Parathyroid adenoma (tissue), 2 donors: Measurements from ENCODE around the gene PCDHGC5.

Experiments
- H2AFZ ChIP-seq: fragments of 300-600 bp; sonication (generic); one replicate; pipeline ENCODE4 v1.7.0; 2017; ENCODE audit warnings: antibody characterized with exemption, mild to moderate bottlenecking
- H3K27ac ChIP-seq: fragments of 300-600 bp; sonication (generic); one replicate; pipeline ENCODE4 v1.7.0; 2017
- H3K27me3 ChIP-seq: fragments of 300-600 bp; sonication (generic); one replicate; pipeline ENCODE4 v1.7.0; 2017; ENCODE audit warnings: low read length; ENCODE audit not compliant: control insufficient read depth, insufficient read depth
- H3K36me3 ChIP-seq: fragments of 300-600 bp; sonication (generic); one replicate; pipeline ENCODE4 v1.7.0; 2017; ENCODE audit warnings: low read length; ENCODE audit not compliant: control insufficient read depth, insufficient read depth
- H3K4me1 ChIP-seq: fragments of 300-600 bp; sonication (generic); one replicate; pipeline ENCODE4 v1.7.0; 2017; ENCODE audit warnings: control low read depth
- H3K4me2 ChIP-seq: fragments of 300-600 bp; sonication (generic); one replicate; pipeline ENCODE4 v1.7.0; 2017; ENCODE audit warnings: low read length
- H3K4me3 ChIP-seq: fragments of 300-600 bp; sonication (generic); one replicate; pipeline ENCODE4 v1.7.0; 2017; ENCODE audit warnings: low read depth, low read length
- H3K79me2 ChIP-seq: fragments of 300-600 bp; sonication (generic); one replicate; pipeline ENCODE4 v1.7.0; 2017; ENCODE audit warnings: control low read depth
- H3K9ac ChIP-seq: fragments of 300-600 bp; sonication (generic); one replicate; pipeline ENCODE4 v1.7.0; 2017; ENCODE audit warnings: mild to moderate bottlenecking
- H3K9me3 ChIP-seq: fragments of 300-600 bp; sonication (generic); one replicate; pipeline ENCODE4 v1.7.0; 2017; ENCODE audit warnings: low read length; ENCODE audit not compliant: control insufficient read depth
- TF ChIP-seq, protein P1 (sequence below): fragments of 300-600 bp; sonication (generic); IDR thresholded peaks from one replicate; pipeline ENCODE4 v1.7.0; 2017; ENCODE audit warnings: antibody characterized with exemption, mild to moderate bottlenecking
- donor health status: primary hyperparathyroidism.

PCDHGC5 gene

DNA sequence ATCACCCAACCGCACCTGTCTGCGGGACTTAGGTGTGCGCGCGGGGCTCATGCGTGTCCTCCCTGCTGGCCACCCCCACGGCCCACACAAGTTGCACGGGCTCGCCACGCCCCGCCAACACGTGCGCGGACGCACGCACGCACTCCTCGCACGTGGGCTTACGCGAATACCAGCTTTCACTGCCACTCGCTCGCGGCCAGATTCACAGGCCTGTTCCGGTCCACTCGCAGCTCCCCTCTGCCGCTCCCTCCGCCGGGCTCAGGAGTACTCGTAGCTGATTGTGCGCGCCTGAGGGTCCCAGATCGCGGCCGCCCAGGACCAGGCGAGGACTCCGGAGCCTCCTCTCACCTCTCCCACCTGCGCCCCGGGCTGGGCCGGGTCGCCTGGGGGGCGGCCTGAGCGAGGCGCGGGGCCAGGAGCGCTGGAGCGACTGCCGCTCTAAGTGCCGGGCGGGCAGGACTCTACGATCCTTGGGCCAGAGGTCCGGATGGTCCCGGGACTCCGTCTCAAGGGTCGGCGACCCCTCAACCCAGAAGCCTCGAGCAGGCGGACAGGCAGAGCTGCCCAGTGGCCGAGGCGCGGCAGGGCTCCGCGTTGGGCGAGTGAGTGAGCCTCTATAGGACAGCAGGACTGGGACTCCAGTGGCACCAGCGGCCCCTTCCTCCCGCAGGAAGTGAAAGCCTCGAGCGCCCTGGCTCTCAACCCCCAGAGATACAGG, 3.4 kb downstream of the PCDHGC5 start:
- peaks cover 3% of the 10 kb centered on the region for H3K4me1 ChIP-seq
- no peaks in the 10 kb centered on the region for H3K36me3 ChIP-seq
- no peak overlapping the region for H3K27ac ChIP-seq
- H3K79me2 ChIP-seq = peaks cover 65% of the 10 kb centered on the region
- H2AFZ ChIP-seq = no peak overlapping the region
- no peak overlapping the region for H3K9ac ChIP-seq
- H3K27me3 ChIP-seq = no peaks in the 10 kb centered on the region
- H3K9me3 ChIP-seq = no peaks in the 10 kb centered on the region
- TF ChIP-seq, protein P1, sequence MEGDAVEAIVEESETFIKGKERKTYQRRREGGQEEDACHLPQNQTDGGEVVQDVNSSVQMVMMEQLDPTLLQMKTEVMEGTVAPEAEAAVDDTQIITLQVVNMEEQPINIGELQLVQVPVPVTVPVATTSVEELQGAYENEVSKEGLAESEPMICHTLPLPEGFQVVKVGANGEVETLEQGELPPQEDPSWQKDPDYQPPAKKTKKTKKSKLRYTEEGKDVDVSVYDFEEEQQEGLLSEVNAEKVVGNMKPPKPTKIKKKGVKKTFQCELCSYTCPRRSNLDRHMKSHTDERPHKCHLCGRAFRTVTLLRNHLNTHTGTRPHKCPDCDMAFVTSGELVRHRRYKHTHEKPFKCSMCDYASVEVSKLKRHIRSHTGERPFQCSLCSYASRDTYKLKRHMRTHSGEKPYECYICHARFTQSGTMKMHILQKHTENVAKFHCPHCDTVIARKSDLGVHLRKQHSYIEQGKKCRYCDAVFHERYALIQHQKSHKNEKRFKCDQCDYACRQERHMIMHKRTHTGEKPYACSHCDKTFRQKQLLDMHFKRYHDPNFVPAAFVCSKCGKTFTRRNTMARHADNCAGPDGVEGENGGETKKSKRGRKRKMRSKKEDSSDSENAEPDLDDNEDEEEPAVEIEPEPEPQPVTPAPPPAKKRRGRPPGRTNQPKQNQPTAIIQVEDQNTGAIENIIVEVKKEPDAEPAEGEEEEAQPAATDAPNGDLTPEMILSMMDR = no peak
- no peak overlapping the region for H3K4me3 ChIP-seq
- no peak overlapping the region for H3K4me2 ChIP-seq

DNA sequence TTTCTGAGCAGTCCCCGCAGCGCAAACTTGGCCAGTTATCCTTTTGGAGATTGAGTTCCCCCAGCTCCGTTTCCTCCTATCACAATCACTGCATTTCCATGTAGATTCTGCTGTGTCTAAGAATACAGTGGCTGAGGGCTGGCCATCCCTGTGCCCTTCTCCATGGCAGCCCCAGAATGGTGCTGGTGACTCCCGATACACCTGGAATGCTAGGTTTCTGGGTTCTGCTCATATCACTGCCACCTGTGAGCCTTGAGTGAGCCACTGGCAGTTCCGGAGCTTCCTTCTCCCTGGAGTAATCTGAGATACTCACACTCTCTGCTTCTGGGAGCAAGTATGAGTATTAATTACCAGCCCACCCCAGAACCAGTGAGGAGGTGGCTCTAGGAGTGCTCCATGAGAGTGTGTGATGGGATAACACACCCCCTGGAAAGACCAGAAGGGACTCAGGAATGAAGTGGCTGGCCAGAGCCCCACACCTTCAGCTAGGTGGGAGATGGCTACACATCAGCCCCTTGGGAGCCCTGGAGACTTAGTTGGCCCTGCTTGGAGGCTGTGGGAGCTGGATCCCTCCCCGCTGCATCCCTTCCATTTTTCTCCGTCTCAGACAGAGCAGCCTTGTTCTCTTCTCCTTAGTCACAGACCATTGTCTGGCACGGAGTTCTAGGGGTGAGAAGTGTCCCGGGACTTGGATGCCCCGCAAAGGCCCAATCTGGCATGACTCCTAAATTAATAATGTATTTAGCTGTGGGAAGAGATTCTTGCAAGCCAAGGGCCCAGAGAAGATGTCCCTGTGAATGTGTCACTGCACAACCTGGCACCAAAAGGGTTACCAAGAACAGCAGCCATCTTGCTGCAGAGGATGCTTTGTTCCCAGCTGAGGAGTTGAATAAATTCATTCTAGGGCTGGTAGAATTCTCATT, 4.9 kb downstream of the PCDHGC5 start:
- Histone ChIP-seq H3K4me2 (no peak overlapping the region), H3K27ac (no peak overlapping the region), H3K4me3 (no peak overlapping the region), H3K9me3 (no peaks in the 10 kb centered on the region), H3K4me1 (peaks cover 3% of the 10 kb centered on the region), H3K36me3 (no peaks in the 10 kb centered on the region), H3K79me2 (peaks cover 65% of the 10 kb centered on the region), H3K9ac (no peak overlapping the region), H3K27me3 (no peaks in the 10 kb centered on the region), H2AFZ (no peak overlapping the region)
- TF ChIP-seq, protein P1 = no peak

DNA sequence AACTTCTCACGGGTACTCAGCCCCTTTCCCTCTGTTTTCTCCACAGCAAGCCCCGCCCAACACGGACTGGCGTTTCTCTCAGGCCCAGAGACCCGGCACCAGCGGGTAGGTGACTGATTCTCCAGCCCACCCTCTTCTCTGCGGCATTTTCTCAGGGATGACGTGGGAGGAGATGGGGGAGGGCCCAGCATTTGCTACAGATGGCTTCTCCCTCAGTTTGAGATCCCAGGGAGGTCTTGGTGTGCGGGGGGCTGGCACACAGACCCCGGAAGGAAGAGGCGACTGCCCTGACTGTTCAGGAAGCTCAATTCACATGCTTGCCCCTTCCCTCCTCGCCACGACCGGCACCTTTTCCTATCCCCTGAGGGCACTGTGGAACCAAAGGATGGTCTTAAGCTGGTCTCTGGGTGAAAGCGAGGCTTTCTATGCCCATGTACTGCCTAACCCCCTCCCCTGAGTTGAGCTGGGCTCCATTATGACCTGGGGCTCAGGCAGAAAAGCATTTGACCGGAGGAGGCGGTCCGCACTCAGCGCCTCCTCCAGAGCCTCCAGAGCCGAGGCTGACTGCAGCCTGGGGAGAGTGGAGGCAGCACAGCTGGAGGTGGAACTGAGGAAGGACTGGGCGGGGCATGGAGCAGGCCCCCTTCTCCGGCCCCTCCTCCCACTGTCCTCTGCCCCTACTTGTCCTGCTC, 6.0 kb downstream of the PCDHGC5 start:
- no peak overlapping the region for H3K27ac ChIP-seq
- H2AFZ ChIP-seq = no peak overlapping the region
- TF ChIP-seq, protein P1 = no peak
- H3K9ac ChIP-seq = no peak overlapping the region
- peaks cover 3% of the 10 kb centered on the region for H3K4me1 ChIP-seq
- H3K79me2 ChIP-seq = peaks cover 56% of the 10 kb centered on the region
- H3K9me3 ChIP-seq = no peaks in the 10 kb centered on the region
- no peak overlapping the region for H3K4me3 ChIP-seq
- no peaks in the 10 kb centered on the region for H3K36me3 ChIP-seq
- no peaks in the 10 kb centered on the region for H3K27me3 ChIP-seq
- no peak overlapping the region for H3K4me2 ChIP-seq

DNA sequence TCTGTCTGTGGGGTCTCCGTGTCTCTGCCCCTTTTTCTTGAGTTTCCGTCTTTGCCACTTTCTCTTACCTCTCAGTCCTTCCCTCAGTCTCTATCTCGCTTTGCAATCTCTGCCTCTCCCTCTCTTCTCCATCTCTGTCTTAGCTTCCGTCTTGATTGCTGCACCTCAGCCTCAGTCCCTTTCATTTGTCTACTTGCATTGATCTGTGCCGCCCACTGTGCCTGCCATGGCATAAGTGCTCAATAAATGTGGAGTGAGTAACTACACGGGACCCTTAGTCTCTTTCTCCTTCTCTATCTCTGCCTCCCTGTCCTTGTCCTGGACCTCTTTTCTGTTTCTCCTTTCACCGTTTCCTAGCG, 6.6 kb downstream of the PCDHGC5 start:
- Histone ChIP-seq H3K27ac (no peak overlapping the region), H3K9ac (no peak overlapping the region), H3K9me3 (no peaks in the 10 kb centered on the region), H3K4me3 (no peak overlapping the region), H3K79me2 (peaks cover 51% of the 10 kb centered on the region), H3K4me1 (peaks cover 3% of the 10 kb centered on the region), H3K27me3 (no peaks in the 10 kb centered on the region), H3K36me3 (no peaks in the 10 kb centered on the region), H2AFZ (no peak overlapping the region), H3K4me2 (no peak overlapping the region)
- TF ChIP-seq, protein P1 = no peak
